ENCODE measurements around the gene SLC12A4. TPM values are rescaled to one million over a fixed set of nuclear protein-coding genes. Genes with fewer than 3 reads are reported as not detected.
A peak's percentile ranks its signal among the peaks of the same experiment; 100 is the strongest.

Gene SLC12A4
- total and polyA plus RNA-seq, 2 of the 13 experiments (the other 11 are each of a cell fraction or from before 2014, with no cell fraction given), result 65.1 to 84.3 TPM

- TF ChIP-seq ZBTB10 (CRISPR knock-in tag; IDR thresholded peaks at IDR 0.05; ENCODE audit: borderline replicate concordance) (0 out of 2 replicates have a peak, but pooled peaks have one; percentile 8), CBX1 (IDR thresholded peaks at IDR 0.05; ENCODE audit: low read depth) (no peak), REL (CRISPR knock-in tag; conservative IDR thresholded peaks at IDR 0.05) (peak; percentile 51; the same call in 1 of the 2 replicates), KMT2B (CRISPR knock-in tag; IDR thresholded peaks at IDR 0.05) (no peak), ZNF605 (CRISPR knock-in tag; IDR thresholded peaks at IDR 0.05) (no peak), DMAP1 (CRISPR knock-in tag; IDR thresholded peaks at IDR 0.05) (0 out of 2 replicates have a peak, but pooled peaks have one; percentile 12), RAD21 (CRISPR knock-in tag; IDR thresholded peaks at IDR 0.05) (peak; percentile 50; the same call in 1 of the 2 replicates), NFATC3 (CRISPR knock-in tag; IDR thresholded peaks at IDR 0.05) (no peak), AGO2 (optimal IDR thresholded peaks at IDR 0.05; ENCODE audit: low read depth, low read length) (peak; percentile 90), ZNF3 (CRISPR knock-in tag; IDR thresholded peaks at IDR 0.05) (no peak), ZNF275 (CRISPR knock-in tag; IDR thresholded peaks at IDR 0.05; ENCODE audit: borderline replicate concordance) (0 out of 2 replicates have a peak, but pooled peaks have one; percentile 41), BATF2 (CRISPR knock-in tag; IDR thresholded peaks at IDR 0.05) (peak; percentile 8; the same call in 1 of the 2 replicates), ZNF143 (CRISPR knock-in tag; IDR thresholded peaks at IDR 0.05) (no peak), DNMT3B (CRISPR knock-in tag; conservative IDR thresholded peaks at IDR 0.05) (0 out of 2 replicates have a peak, but pooled peaks have one; percentile 6), ZNF451 (CRISPR knock-in tag; IDR thresholded peaks at IDR 0.05) (no peak), ZNF709 (CRISPR knock-in tag; IDR thresholded peaks at IDR 0.05) (peak; percentile 34; the same call in 1 of the 2 replicates), RFX1 (IDR thresholded peaks at IDR 0.05) (no peak), BCL3 (CRISPR knock-in tag; IDR thresholded peaks at IDR 0.05) (peak; percentile 32; the same call in 1 of the 2 replicates), ZNF10 (CRISPR knock-in tag; IDR thresholded peaks at IDR 0.05; ENCODE audit: borderline replicate concordance, low read depth) (0 out of 2 replicates have a peak, but pooled peaks have one; percentile 43)
Measured at GRCh38 chr16:67967958-67968399, 458 bp downstream of the SLC12A4 start (continued).
